Stimulated activated CD8-positive, alpha-beta memory T cell treated with anti-CD3 and anti-CD28 coated beads, Interleukin-2, amount 100 ng/mL, for 1 hour (primary cell): ENCODE results near the gene NEO1.
A peak's percentile ranks its signal among the peaks of the same experiment; 100 is the strongest.

Experiments used
- DNase-seq, 2 donors: peaks; one replicate each; pipeline ENCODE4 v3.0.0-alpha.2; 2020; ENCODE audit warnings: low read depth in 2 of 2

The NEO1 gene

GRCh38 chr15:73051807-73052652 lies at the start of gene NEO1:
TSS of gene NEO1 (plus strand) at chr15:73052463. CDS start at chr15:73052676, 213 bp downstream.
- DNase-seq: peak; percentile 57 to 61

GRCh38 chr15:73004462-73004861 lies 47.8 kb upstream of the NEO1 start:
- DNase-seq: no peak

- no peak for DNase-seq
Measured at GRCh38 chr15:73005032-73005431, 47.2 kb upstream of the NEO1 start.

- DNase-seq: no peak
Measured at GRCh38 chr15:73005446-73005845, 46.8 kb upstream of the NEO1 start.

- DNase-seq: no peak
Measured at GRCh38 chr15:73006523-73006922, 45.7 kb upstream of the NEO1 start.

- DNase-seq: no peak
Measured at GRCh38 chr15:73009066-73010056, 42.9 kb upstream of the NEO1 start.

- DNase-seq: no peak
Measured at GRCh38 chr15:73010154-73011152, 41.8 kb upstream of the NEO1 start.

GRCh38 chr15:73014904-73015303 lies 37.4 kb upstream of the NEO1 start:
- no peak for DNase-seq

- DNase-seq: no peak
Measured at GRCh38 chr15:73015493-73015892, 36.8 kb upstream of the NEO1 start.

- no peak for DNase-seq
Measured at GRCh38 chr15:73017987-73018386, 34.3 kb upstream of the NEO1 start.

- no peak for DNase-seq
Measured at GRCh38 chr15:73019154-73019553, 33.1 kb upstream of the NEO1 start.

- no peak for DNase-seq
Measured at GRCh38 chr15:73019601-73020146, 32.6 kb upstream of the NEO1 start.

GRCh38 chr15:73021139-73021621 lies 31.1 kb upstream of the NEO1 start:
- DNase-seq: no peak

GRCh38 chr15:73022161-73022560 lies 30.1 kb upstream of the NEO1 start:
- DNase-seq: no peak

- DNase-seq: no peak
Measured at GRCh38 chr15:73023071-73023470, 29.2 kb upstream of the NEO1 start.

- DNase-seq: no peak
Measured at GRCh38 chr15:73024168-73024567, 28.1 kb upstream of the NEO1 start.

- DNase-seq: no peak
Measured at GRCh38 chr15:73026511-73027054, 25.7 kb upstream of the NEO1 start.

GRCh38 chr15:73028031-73028430 lies 24.2 kb upstream of the NEO1 start:
- DNase-seq: no peak

- DNase-seq: no peak
Measured at GRCh38 chr15:73028831-73029451, 23.3 kb upstream of the NEO1 start.

- DNase-seq: no peak
Measured at GRCh38 chr15:73030122-73030679, 22.1 kb upstream of the NEO1 start.
